ENCODE measurements around the gene LYPD1.

Gene LYPD1

GRCh38 chr2:132640116-132640515, 29.9 kb downstream of the LYPD1 start:
- Histone ChIP-seq H3K9me3 (ENCODE audit: low read length) (peaks cover 4% of the 10 kb centered on the region), H3K36me3 (ENCODE audit: insufficient read depth, low read length) (no peaks in the 10 kb centered on the region), H3K27me3 (ENCODE audit: insufficient read depth, low read length) (peaks cover 8% of the 10 kb centered on the region), H3K4me3 (ENCODE audit: low read length) (no peak overlapping the region), H2AFZ (ENCODE audit: low read depth, low read length) (no peak overlapping the region), H3K4me1 (ENCODE audit: insufficient read depth, low read length) (peaks cover 8% of the 10 kb centered on the region)

GRCh38 chr2:132638313-132639040, 31.5 kb downstream of the LYPD1 start:
- no peak overlapping the region for H3K4me3 ChIP-seq (ENCODE audit: low read length)
- peaks cover 5% of the 10 kb centered on the region for H3K4me1 ChIP-seq (ENCODE audit: insufficient read depth, low read length)

GRCh38 chr2:132636346-132636745, 33.7 kb downstream of the LYPD1 start:
- Histone ChIP-seq H3K36me3 (ENCODE audit: insufficient read depth, low read length) (no peaks in the 10 kb centered on the region), H3K27me3 (ENCODE audit: insufficient read depth, low read length) (peaks cover 8% of the 10 kb centered on the region), H3K4me3 (ENCODE audit: low read length) (no peak overlapping the region), H3K9me3 (ENCODE audit: low read length) (peaks cover 4% of the 10 kb centered on the region), H3K4me1 (ENCODE audit: insufficient read depth, low read length) (peaks cover 20% of the 10 kb centered on the region), H2AFZ (ENCODE audit: low read depth, low read length) (no peak overlapping the region)

More at GRCh38 chr2:132638313-132639040, 31.5 kb downstream of the LYPD1 start:
- H2AFZ ChIP-seq (ENCODE audit: low read depth, low read length), result no peak overlapping the region
- peaks cover 8% of the 10 kb centered on the region for H3K27me3 ChIP-seq (ENCODE audit: insufficient read depth, low read length)
- no peaks in the 10 kb centered on the region for H3K36me3 ChIP-seq (ENCODE audit: insufficient read depth, low read length)
- H3K9me3 ChIP-seq (ENCODE audit: low read length), result peaks cover 4% of the 10 kb centered on the region

- Histone ChIP-seq H3K4me1 (ENCODE audit: insufficient read depth, low read length) (peaks cover 25% of the 10 kb centered on the region), H3K4me3 (ENCODE audit: low read length) (no peak overlapping the region), H3K9me3 (ENCODE audit: low read length) (peaks cover 7% of the 10 kb centered on the region), H3K36me3 (ENCODE audit: insufficient read depth, low read length) (no peaks in the 10 kb centered on the region), H3K27me3 (ENCODE audit: insufficient read depth, low read length) (peaks cover 13% of the 10 kb centered on the region), H2AFZ (ENCODE audit: low read depth, low read length) (no peak overlapping the region)
Measured at GRCh38 chr2:132633635-132634034, 36.4 kb downstream of the LYPD1 start.

- no peak overlapping the region for H3K4me3 ChIP-seq (ENCODE audit: low read length)
- peaks cover 25% of the 10 kb centered on the region for H3K4me1 ChIP-seq (ENCODE audit: insufficient read depth, low read length)
- peaks cover 6% of the 10 kb centered on the region for H3K27me3 ChIP-seq (ENCODE audit: insufficient read depth, low read length)
- no peaks in the 10 kb centered on the region for H3K36me3 ChIP-seq (ENCODE audit: insufficient read depth, low read length)
- no peak overlapping the region for H2AFZ ChIP-seq (ENCODE audit: low read depth, low read length)
- peaks cover 4% of the 10 kb centered on the region for H3K9me3 ChIP-seq (ENCODE audit: low read length)
Measured at GRCh38 chr2:132632000-132632649, 37.9 kb downstream of the LYPD1 start.

- Histone ChIP-seq H3K4me1 (ENCODE audit: insufficient read depth, low read length) (peaks cover 15% of the 10 kb centered on the region), H3K9me3 (ENCODE audit: low read length) (peaks cover 6% of the 10 kb centered on the region), H3K4me3 (ENCODE audit: low read length) (no peak overlapping the region), H3K36me3 (ENCODE audit: insufficient read depth, low read length) (no peaks in the 10 kb centered on the region), H3K27me3 (ENCODE audit: insufficient read depth, low read length) (peaks cover 5% of the 10 kb centered on the region), H2AFZ (ENCODE audit: low read depth, low read length) (no peak overlapping the region)
Measured at GRCh38 chr2:132627536-132627935, 42.5 kb downstream of the LYPD1 start.

- no peaks in the 10 kb centered on the region for H3K36me3 ChIP-seq (ENCODE audit: insufficient read depth, low read length)
- H3K9me3 ChIP-seq (ENCODE audit: low read length), result peaks cover 3% of the 10 kb centered on the region
- H3K4me3 ChIP-seq (ENCODE audit: low read length), result no peak overlapping the region
- no peak overlapping the region for H2AFZ ChIP-seq (ENCODE audit: low read depth, low read length)
- H3K4me1 ChIP-seq (ENCODE audit: insufficient read depth, low read length), result no peaks in the 10 kb centered on the region
- H3K27me3 ChIP-seq (ENCODE audit: insufficient read depth, low read length), result no peaks in the 10 kb centered on the region
Measured at GRCh38 chr2:132623096-132623839, 46.7 kb downstream of the LYPD1 start.

- no peaks in the 10 kb centered on the region for H3K36me3 ChIP-seq (ENCODE audit: insufficient read depth, low read length)
- peaks cover 3% of the 10 kb centered on the region for H3K9me3 ChIP-seq (ENCODE audit: low read length)
- H3K27me3 ChIP-seq (ENCODE audit: insufficient read depth, low read length), result no peaks in the 10 kb centered on the region
- H3K4me1 ChIP-seq (ENCODE audit: insufficient read depth, low read length), result no peaks in the 10 kb centered on the region
- no peak overlapping the region for H3K4me3 ChIP-seq (ENCODE audit: low read length)
- no peak overlapping the region for H2AFZ ChIP-seq (ENCODE audit: low read depth, low read length)
Measured at GRCh38 chr2:132621131-132621875, 48.7 kb downstream of the LYPD1 start.

GRCh38 chr2:132620115-132620514, 49.9 kb downstream of the LYPD1 start:
- Histone ChIP-seq H3K4me1 (ENCODE audit: insufficient read depth, low read length) (no peaks in the 10 kb centered on the region), H3K36me3 (ENCODE audit: insufficient read depth, low read length) (no peaks in the 10 kb centered on the region), H3K4me3 (ENCODE audit: low read length) (no peak overlapping the region), H2AFZ (ENCODE audit: low read depth, low read length) (no peak overlapping the region), H3K27me3 (ENCODE audit: insufficient read depth, low read length) (no peaks in the 10 kb centered on the region), H3K9me3 (ENCODE audit: low read length) (peaks cover 3% of the 10 kb centered on the region)

- Histone ChIP-seq H3K27me3 (ENCODE audit: insufficient read depth, low read length) (no peaks in the 10 kb centered on the region), H3K36me3 (ENCODE audit: insufficient read depth, low read length) (no peaks in the 10 kb centered on the region), H2AFZ (ENCODE audit: low read depth, low read length) (no peak overlapping the region), H3K4me3 (ENCODE audit: low read length) (no peak overlapping the region), H3K9me3 (ENCODE audit: low read length) (no peaks in the 10 kb centered on the region), H3K4me1 (ENCODE audit: insufficient read depth, low read length) (no peaks in the 10 kb centered on the region)
Measured at GRCh38 chr2:132618734-132619133, 51.3 kb downstream of the LYPD1 start.

- Histone ChIP-seq H3K4me1 (ENCODE audit: insufficient read depth, low read length) (no peaks in the 10 kb centered on the region), H3K27me3 (ENCODE audit: insufficient read depth, low read length) (no peaks in the 10 kb centered on the region), H2AFZ (ENCODE audit: low read depth, low read length) (no peak overlapping the region), H3K9me3 (ENCODE audit: low read length) (no peaks in the 10 kb centered on the region), H3K4me3 (ENCODE audit: low read length) (no peak overlapping the region), H3K36me3 (ENCODE audit: insufficient read depth, low read length) (no peaks in the 10 kb centered on the region)
Measured at GRCh38 chr2:132617989-132618388, 52.0 kb downstream of the LYPD1 start.

- Histone ChIP-seq H3K4me1 (ENCODE audit: insufficient read depth, low read length) (no peaks in the 10 kb centered on the region), H3K9me3 (ENCODE audit: low read length) (no peaks in the 10 kb centered on the region), H3K36me3 (ENCODE audit: insufficient read depth, low read length) (no peaks in the 10 kb centered on the region), H2AFZ (ENCODE audit: low read depth, low read length) (no peak overlapping the region), H3K4me3 (ENCODE audit: low read length) (no peak overlapping the region), H3K27me3 (ENCODE audit: insufficient read depth, low read length) (no peaks in the 10 kb centered on the region)
Measured at GRCh38 chr2:132615329-132616085, 54.5 kb downstream of the LYPD1 start.
